ENCODE results near the gene SPOCK2.

SPOCK2 gene

GRCh38 chr10:72107325-72108003 lies 19.1 kb upstream of the SPOCK2 start:
- DNase-seq: no peak

- no peak for DNase-seq
Measured at GRCh38 chr10:72106896-72107295, 18.5 kb upstream of the SPOCK2 start.

GRCh38 chr10:72106154-72106849 lies 18.0 kb upstream of the SPOCK2 start:
- DNase-seq: no peak

GRCh38 chr10:72105710-72106109 lies 17.4 kb upstream of the SPOCK2 start:
- no peak for DNase-seq

GRCh38 chr10:72105098-72105475 lies 16.7 kb upstream of the SPOCK2 start:
- no peak for DNase-seq

- no peak for DNase-seq
Measured at GRCh38 chr10:72104472-72105097, 16.2 kb upstream of the SPOCK2 start.

GRCh38 chr10:72099600-72099921 lies 11.2 kb upstream of the SPOCK2 start:
- DNase-seq: no peak

- DNase-seq: no peak
Measured at GRCh38 chr10:72098836-72099599, 10.7 kb upstream of the SPOCK2 start.

GRCh38 chr10:72098301-72098835 lies 10.0 kb upstream of the SPOCK2 start:
- DNase-seq: no peak

- DNase-seq: no peak
Measured at GRCh38 chr10:72097448-72098300, 9.3 kb upstream of the SPOCK2 start.

- no peak for DNase-seq
Measured at GRCh38 chr10:72096115-72097000, 8.0 kb upstream of the SPOCK2 start.

- no peak for DNase-seq
Measured at GRCh38 chr10:72095195-72095594, 6.8 kb upstream of the SPOCK2 start.

GRCh38 chr10:72094574-72094973 lies 6.2 kb upstream of the SPOCK2 start:
- DNase-seq: no peak

- DNase-seq: no peak
Measured at GRCh38 chr10:72093450-72093849, 5.1 kb upstream of the SPOCK2 start.

GRCh38 chr10:72092987-72093386 lies 4.6 kb upstream of the SPOCK2 start:
- no peak for DNase-seq

GRCh38 chr10:72092171-72092924 lies 4.0 kb upstream of the SPOCK2 start:
- DNase-seq: no peak

GRCh38 chr10:72090326-72090725 lies 2.0 kb upstream of the SPOCK2 start:
- no peak for DNase-seq

GRCh38 chr10:72089618-72090017 lies 1.3 kb upstream of the SPOCK2 start:
- no peak for DNase-seq

- DNase-seq: peak; percentile 35
Measured at GRCh38 chr10:72088889-72089575, 681 bp upstream of the SPOCK2 start.

GRCh38 chr10:72087392-72087968 lies 871 bp downstream of the SPOCK2 start:
- DNase-seq: no peak
